Stimulated activated naive CD4-positive, alpha-beta T cell (primary cell): ENCODE results near the gene NBEA.
A peak's percentile ranks its signal among the peaks of the same experiment; 100 is the strongest.
"Not testable (repeated sequence)": the region's sequence is repeated elsewhere in the genome, so short reads cannot be mapped to it uniquely, and the experiment has no call there.

Experiments used
- DNase-seq, 6 experiments: peaks; one replicate each; lab custom pipeline; 2025; lab: John Stamatoyannopoulos, UW

The NBEA gene

GRCh38 chr13:34941835-34942731 is at the start of gene NBEA:
Gene NBEA, plus strand, starts transcription at chr13:34942270. Its CDS starts 551 bp downstream, at chr13:34942821.
- peak; percentile 73 to 90 (median 78) for DNase-seq

- no peak for DNase-seq
Observed at GRCh38 chr13:34894756-34895155, 47.3 kb upstream of the NBEA start.

- no peak for DNase-seq
Observed at GRCh38 chr13:34897220-34897619, 44.9 kb upstream of the NBEA start.

GRCh38 chr13:34899888-34900287 is 42.2 kb upstream of the NBEA start:
- no peak for DNase-seq

GRCh38 chr13:34900288-34900739 is 41.8 kb upstream of the NBEA start:
- no peak for DNase-seq

- no peak for DNase-seq
Observed at GRCh38 chr13:34901572-34901971, 40.5 kb upstream of the NBEA start.

GRCh38 chr13:34911159-34911558 is 30.9 kb upstream of the NBEA start:
- no peak for DNase-seq

- DNase-seq, result no peak
Observed at GRCh38 chr13:34913040-34913439, 29.0 kb upstream of the NBEA start.

- DNase-seq, result no peak
Observed at GRCh38 chr13:34914416-34914815, 27.7 kb upstream of the NBEA start.

GRCh38 chr13:34926508-34926907 is 15.6 kb upstream of the NBEA start:
- no peak for DNase-seq

GRCh38 chr13:34928676-34929075 is 13.4 kb upstream of the NBEA start:
- DNase-seq, result not testable (repeated sequence)

- no peak for DNase-seq
Observed at GRCh38 chr13:34931572-34931971, 10.5 kb upstream of the NBEA start.

- no peak for DNase-seq
Observed at GRCh38 chr13:34933349-34933748, 8.7 kb upstream of the NBEA start.

- no peak for DNase-seq
Observed at GRCh38 chr13:34933786-34934185, 8.3 kb upstream of the NBEA start.

- DNase-seq, result no peak
Observed at GRCh38 chr13:34935841-34936240, 6.2 kb upstream of the NBEA start.

- DNase-seq, result peak in 1 of 6 experiments; percentile 0
Observed at GRCh38 chr13:34939771-34940170, 2.3 kb upstream of the NBEA start.

GRCh38 chr13:34941436-34941834 is 635 bp upstream of the NBEA start:
- no peak for DNase-seq

- DNase-seq, result peak in 3 of 6 experiments; percentile 15 to 33 (median 22)
Observed at GRCh38 chr13:34942732-34943435, 814 bp downstream of the NBEA start.

- DNase-seq, result peak in 2 of 6 experiments; percentile 15 to 33
Observed at GRCh38 chr13:34943436-34944273, 1.6 kb downstream of the NBEA start.

GRCh38 chr13:34944274-34944634 is 2.2 kb downstream of the NBEA start:
- no peak for DNase-seq

GRCh38 chr13:34944751-34945150 is 2.7 kb downstream of the NBEA start:
- DNase-seq, result peak in 1 of 6 experiments; percentile 3

GRCh38 chr13:34951528-34951927 is 9.5 kb downstream of the NBEA start:
- DNase-seq, result no peak
